Transverse colon (tissue), 4 donors: ENCODE data around the gene HDLBP.

ENCODE experiments used
- CTCF ChIP-seq, 5 experiments: fragments of 200-600 bp in 3 of 5; fragments of 450-650 bp in 2 of 5; sonication (generic) in 3 of 5; IDR thresholded peaks; 1 replicate in 2 of 5; 2 replicates in 3 of 5; pipeline ENCODE4 v1.5.1; 2016 to 2017; ENCODE audit warnings: antibody characterized with exemption in 5 of 5, inconsistent platforms in 3 of 5, mild to moderate bottlenecking in 2 of 5, moderate library complexity in 1 of 5
- EP300 ChIP-seq: sonication (generic); formaldehyde crosslinking; IDR thresholded peaks from one replicate; pipeline ENCODE4 v1.6.1; 2017; ENCODE audit warnings: antibody characterized with exemption, low read depth
- POLR2A ChIP-seq: fragments of 450-650 bp; IDR thresholded peaks from one replicate; pipeline ENCODE4 v1.6.1; 2016; ENCODE audit warnings: antibody characterized with exemption, mild to moderate bottlenecking, moderate library complexity
- POLR2AphosphoS5 ChIP-seq, 3 donors: sonication (generic); formaldehyde crosslinking; IDR thresholded peaks; one replicate each; pipeline ENCODE4 v1.6.1; 2016; ENCODE audit warnings: antibody characterized with exemption in 3 of 3

- TF ChIP-seq POLR2AphosphoS5 (IDR thresholded peaks at IDR 0.05), result no peak
- no peak for TF ChIP-seq EP300
- no peak for TF ChIP-seq CTCF (IDR thresholded peaks at IDR 0.05)
- no peak for TF ChIP-seq POLR2A
Observed at GRCh38 chr2:241191081-241191480, 124.4 kb downstream of the HDLBP start.
